NB4 (cell line): ENCODE results near the gene CPEB3.

ENCODE experiments used
- CTCF ChIP-seq: IDR thresholded peaks from one replicate; pipeline ENCODE4 v1.5.1; 2012; ENCODE audit warnings: low read depth, low read length
- MYC ChIP-seq: IDR thresholded peaks from 2 replicates; pipeline ENCODE4 v1.6.1; 2011; ENCODE audit warnings: low read depth, low read length
- POLR2A ChIP-seq: IDR thresholded peaks from 2 replicates; pipeline ENCODE4 v1.6.1; 2011; ENCODE audit warnings: mild to moderate bottlenecking; ENCODE audit not compliant: insufficient read length; ENCODE audit errors: extremely low read depth
- TF ChIP-seq, protein P1 (sequence below): IDR thresholded peaks from 2 replicates; pipeline ENCODE4 v1.6.1; 2011; ENCODE audit warnings: low read depth, low read length

DNA sequence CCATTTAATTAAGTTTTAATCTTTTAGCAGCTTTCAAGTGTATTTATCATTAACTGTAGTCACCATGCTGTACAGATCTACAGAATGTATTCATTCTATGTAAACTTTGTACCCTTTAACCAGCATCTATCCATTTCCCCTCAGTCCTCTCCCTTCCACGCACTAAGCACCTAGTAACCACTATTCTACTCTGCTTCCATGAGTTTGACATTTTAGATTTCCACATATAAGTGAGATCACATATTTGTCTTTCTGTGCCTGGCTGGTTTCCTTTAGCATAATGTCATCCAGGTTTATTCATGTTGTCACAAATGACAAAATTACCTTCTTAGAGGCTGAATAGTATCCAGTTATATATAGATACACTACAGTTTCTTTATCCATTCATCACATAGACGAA, 287.6 kb downstream of the CPEB3 start:
- TF ChIP-seq CTCF (no peak), POLR2A (no peak), MYC (no peak)
- TF ChIP-seq, protein P1, sequence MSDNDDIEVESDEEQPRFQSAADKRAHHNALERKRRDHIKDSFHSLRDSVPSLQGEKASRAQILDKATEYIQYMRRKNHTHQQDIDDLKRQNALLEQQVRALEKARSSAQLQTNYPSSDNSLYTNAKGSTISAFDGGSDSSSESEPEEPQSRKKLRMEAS = no peak
